ENCODE data around the gene RBM15B. TPM values are rescaled to one million over a fixed set of nuclear protein-coding genes. Genes with fewer than 3 reads are reported as not detected.

Gene RBM15B
- total RNA-seq, 1 experiment from 2014 or later: 61.1 TPM

- Histone ChIP-seq H3K27ac (ENCODE audit: insufficient read length, low read depth, low read length) (no peak overlapping the region), H3K56ac (ENCODE audit: insufficient read length, low read depth, low read length) (no peak overlapping the region), H4K20me1 (ENCODE audit: control insufficient read depth, insufficient read depth, insufficient read length) (no peaks in the 10 kb centered on the region), H3K4me2 (ENCODE audit: insufficient read depth, insufficient read length, low read length) (no peak overlapping the region), H2BK120ac (ENCODE audit: low read depth, low read length, poor library complexity, severe bottlenecking) (no peak overlapping the region), H3K9me3 (ENCODE audit: control insufficient read depth, low read depth, low read length) (no peaks in the 10 kb centered on the region), H4K91ac (ENCODE audit: insufficient read length, low read depth, low read length) (no peak overlapping the region), H3K79me1 (ENCODE audit: insufficient read depth, low read depth, low read length, poor library complexity, severe bottlenecking) (peaks cover 10% of the 10 kb centered on the region), H3K14ac (ENCODE audit: insufficient read depth, low read length) (no peak overlapping the region), H2AFZ (ENCODE audit: low read length) (no peak overlapping the region), H4K5ac (ENCODE audit: insufficient read length, low read depth, low read length) (no peak overlapping the region), H3K4ac (ENCODE audit: low read depth, low read length) (no peak overlapping the region), H3K79me2 (ENCODE audit: insufficient read depth, low read length) (peaks cover 24% of the 10 kb centered on the region), H3K9ac (ENCODE audit: extremely low read depth, insufficient read length, low read length) (no peak overlapping the region), H3K18ac (ENCODE audit: insufficient read length, low read depth, low read length) (no peak overlapping the region), H3T11ph (ENCODE audit: low read length) (no peak overlapping the region), H2BK12ac (ENCODE audit: insufficient read length, low read depth, low read length) (no peak overlapping the region), H4K8ac (replicated peaks; ENCODE audit: insufficient read length, low read depth, low read length) (no peak overlapping the region), H2BK20ac (ENCODE audit: low read depth, low read length, poor library complexity, severe bottlenecking) (no peak overlapping the region), H3K23ac (ENCODE audit: insufficient read length, low read depth, low read length) (no peak overlapping the region), H3K23me2 (ENCODE audit: insufficient read length, low read depth, low read length, poor library complexity, severe bottlenecking) (peaks cover 16% of the 10 kb centered on the region), H2AK5ac (ENCODE audit: insufficient read length, low read length) (no peak overlapping the region), H2BK15ac (ENCODE audit: low read depth, low read length) (no peak overlapping the region), H2BK5ac (ENCODE audit: insufficient read length, low read length) (no peak overlapping the region), H3K4me1 (ENCODE audit: insufficient read depth, low read length) (0 out of 2 replicates have a peak, but pooled peaks cover 6% of the 10 kb centered on the region), H3K27me3 (ENCODE audit: insufficient read depth, low read length) (no peaks in the 10 kb centered on the region)
- peaks cover 44 to 64% (median 61%) of the 10 kb centered on the region in 3 experiments for H3K36me3 Mint-ChIP-seq (ENCODE audit: insufficient read depth in 1 of 3, low read depth in 3 of 3)
- peaks cover 2% of the 10 kb centered on the region; the same call in 1 of the 2 replicates for H3K27me3 Mint-ChIP-seq (ENCODE audit: low read depth)
- H3K4me1 Mint-ChIP-seq: peaks cover 38 to 56% of the 10 kb centered on the region in 2 experiments
- no CpG with 5 or more reads among the region's 6 CpGs for WGBS (ENCODE audit: extremely low coverage, insufficient read length, low lambda C conversion rate)
- DNase-seq: peak; percentile 56
- TF ChIP-seq, protein P1, sequence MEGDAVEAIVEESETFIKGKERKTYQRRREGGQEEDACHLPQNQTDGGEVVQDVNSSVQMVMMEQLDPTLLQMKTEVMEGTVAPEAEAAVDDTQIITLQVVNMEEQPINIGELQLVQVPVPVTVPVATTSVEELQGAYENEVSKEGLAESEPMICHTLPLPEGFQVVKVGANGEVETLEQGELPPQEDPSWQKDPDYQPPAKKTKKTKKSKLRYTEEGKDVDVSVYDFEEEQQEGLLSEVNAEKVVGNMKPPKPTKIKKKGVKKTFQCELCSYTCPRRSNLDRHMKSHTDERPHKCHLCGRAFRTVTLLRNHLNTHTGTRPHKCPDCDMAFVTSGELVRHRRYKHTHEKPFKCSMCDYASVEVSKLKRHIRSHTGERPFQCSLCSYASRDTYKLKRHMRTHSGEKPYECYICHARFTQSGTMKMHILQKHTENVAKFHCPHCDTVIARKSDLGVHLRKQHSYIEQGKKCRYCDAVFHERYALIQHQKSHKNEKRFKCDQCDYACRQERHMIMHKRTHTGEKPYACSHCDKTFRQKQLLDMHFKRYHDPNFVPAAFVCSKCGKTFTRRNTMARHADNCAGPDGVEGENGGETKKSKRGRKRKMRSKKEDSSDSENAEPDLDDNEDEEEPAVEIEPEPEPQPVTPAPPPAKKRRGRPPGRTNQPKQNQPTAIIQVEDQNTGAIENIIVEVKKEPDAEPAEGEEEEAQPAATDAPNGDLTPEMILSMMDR (conservative IDR thresholded peaks at IDR 0.05): peak; percentile 40; the same call in 2 of the 3 replicates
- peak overlapping the region in 1 of 2 experiments; percentile 35; a peak in 2 of 5 replicates for H3K4me3 Mint-ChIP-seq
- peak overlapping the region; percentile 77 to 93 (median 85) for H3K27ac Mint-ChIP-seq
- peaks cover 6 to 8% of the 10 kb centered on the region in 2 experiments; a peak in 4 of 5 replicates for H3K9me3 Mint-ChIP-seq
These were observed 2.6 kb upstream of the RBM15B start for GRCh38 chr3:51388286-51389029.
